GM20431 (cell line): ENCODE data around the gene RHBDF1.

ENCODE experiments used
- in situ Hi-C: fragments of 300-500 bp; cut with MseI, MboI; formaldehyde crosslinking; loops from one replicate; pipeline ENCODE4 v1.15.0; 2020; ENCODE audit warnings: low sequenced_read_pairs; ENCODE audit not compliant: unreplicated experiment

Gene RHBDF1

DNA sequence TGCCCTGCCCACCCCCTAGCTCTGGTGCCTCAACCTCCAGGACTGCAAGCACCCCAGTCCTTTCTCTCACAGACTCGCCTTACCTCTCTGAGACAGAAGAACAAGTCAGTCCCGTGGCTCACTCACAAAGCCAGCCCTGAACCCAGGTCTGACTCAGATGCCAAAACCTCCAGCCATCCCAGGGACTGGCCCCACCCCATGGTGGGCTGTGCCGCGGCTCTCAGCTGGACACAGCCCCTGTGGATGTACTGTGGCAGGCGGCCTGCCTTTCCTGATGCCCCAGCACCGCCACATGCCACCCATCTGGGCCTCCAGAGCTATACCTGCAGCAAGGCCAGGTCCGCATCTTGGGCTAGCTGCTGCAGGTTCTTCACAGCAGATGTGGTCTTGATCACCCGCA is 25.4 kb upstream of the RHBDF1 start:
- in situ Hi-C loops, result no loop called here

DNA sequence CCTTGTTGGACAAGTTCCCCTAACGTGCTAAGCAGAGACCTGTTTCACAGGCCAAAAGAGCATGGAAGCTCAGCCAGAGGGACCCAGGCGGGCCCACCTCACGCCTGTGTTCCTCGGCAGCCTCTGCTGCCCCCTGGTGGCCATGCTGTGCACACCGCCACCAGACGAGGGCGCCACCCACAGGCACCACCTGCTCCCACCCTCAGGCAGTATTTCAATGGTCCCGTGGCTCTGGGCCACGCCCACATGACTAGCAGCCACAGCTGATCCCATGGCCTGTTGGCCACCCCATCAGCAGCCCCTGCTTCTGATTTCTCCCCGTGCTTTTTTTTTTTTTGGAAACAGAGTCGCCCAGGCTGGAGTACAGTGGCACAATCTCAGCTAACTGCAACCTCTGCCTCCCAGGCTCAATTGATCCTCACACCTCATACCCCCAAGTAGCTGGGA is 24.5 kb upstream of the RHBDF1 start:
- in situ Hi-C loops, result no loop called here

DNA sequence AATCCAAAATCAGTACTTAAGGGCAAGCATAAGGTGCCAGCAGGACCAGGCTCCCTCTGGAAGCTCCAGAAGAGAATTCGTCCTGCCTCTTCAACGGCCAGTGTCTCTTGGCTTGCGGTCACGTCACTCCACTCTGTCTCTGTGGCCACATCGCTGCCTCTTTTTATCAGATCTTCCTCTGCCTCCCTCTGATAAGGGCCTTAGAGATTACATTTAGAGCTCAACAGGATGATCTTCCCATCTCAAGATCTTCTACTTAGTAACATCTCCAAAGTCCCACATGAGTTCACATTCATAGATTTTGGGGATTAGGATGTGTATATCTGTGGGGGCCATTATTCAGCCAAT is 22.5 kb upstream of the RHBDF1 start:
- in situ Hi-C loops, result no loop called here

DNA sequence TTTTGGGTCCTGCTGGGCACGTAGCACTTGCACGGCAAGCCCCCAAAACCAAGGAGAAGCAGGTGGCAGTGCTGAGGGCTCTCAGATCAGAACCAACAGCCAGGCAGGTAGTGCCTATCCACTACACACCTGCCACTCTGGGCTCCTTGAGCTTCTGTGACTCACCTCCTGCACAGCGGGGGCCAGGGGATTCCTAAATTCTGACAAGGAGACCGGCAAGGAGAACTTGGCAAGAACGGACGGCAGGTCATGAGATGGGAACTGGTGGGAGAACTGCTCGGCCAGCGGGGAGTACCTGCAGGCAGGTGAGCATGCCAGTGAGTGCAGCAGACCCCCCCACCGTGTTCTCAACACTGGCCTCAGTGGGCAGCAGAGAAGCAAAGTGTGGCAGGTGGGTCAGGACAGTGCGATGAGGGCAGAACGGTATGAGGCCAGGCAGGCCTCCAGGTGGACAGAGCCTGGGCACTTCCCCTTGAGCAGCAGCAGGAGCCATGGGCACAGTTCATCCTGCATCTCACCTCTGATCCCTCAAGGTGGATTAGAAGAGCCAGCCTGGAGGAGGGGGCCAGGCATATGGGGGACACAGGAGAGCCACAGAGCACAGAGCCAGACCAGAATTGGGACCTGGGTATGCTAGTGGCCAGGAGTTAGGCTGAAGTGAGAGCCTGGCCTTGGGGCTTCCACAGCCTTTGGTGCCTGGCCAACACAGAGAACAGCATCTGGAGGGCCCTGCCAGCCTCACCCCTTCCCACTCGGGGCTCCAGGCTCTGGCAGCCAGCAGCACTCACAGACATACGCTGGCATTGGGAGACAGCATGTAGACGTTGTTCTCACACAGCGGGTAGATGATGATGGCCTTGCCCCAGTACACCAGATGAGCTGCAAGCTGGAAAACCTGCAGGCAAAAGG is 20.3 kb upstream of the RHBDF1 start:
- in situ Hi-C loops, result no loop called here

DNA sequence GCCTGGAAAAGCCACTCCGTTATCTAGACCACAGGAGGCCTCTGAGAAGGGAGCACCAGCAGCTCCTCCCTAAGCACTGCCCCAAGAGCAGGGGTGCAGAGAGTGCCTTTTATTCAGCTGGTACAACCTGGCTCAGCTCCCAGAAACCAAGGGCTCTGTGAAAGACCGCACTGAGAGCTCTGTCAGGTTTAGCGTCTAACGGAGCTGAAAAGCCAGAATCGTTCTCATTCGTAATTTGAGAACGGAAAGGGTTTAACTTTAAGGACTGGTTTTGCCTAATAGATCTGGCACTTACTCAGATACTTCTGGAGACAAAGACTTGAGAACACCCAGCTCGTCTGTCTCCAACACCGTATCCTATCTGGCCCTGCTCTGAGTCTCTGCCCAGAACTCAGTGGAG is 19.1 kb upstream of the RHBDF1 start:
- in situ Hi-C loops, result no loop called here

DNA sequence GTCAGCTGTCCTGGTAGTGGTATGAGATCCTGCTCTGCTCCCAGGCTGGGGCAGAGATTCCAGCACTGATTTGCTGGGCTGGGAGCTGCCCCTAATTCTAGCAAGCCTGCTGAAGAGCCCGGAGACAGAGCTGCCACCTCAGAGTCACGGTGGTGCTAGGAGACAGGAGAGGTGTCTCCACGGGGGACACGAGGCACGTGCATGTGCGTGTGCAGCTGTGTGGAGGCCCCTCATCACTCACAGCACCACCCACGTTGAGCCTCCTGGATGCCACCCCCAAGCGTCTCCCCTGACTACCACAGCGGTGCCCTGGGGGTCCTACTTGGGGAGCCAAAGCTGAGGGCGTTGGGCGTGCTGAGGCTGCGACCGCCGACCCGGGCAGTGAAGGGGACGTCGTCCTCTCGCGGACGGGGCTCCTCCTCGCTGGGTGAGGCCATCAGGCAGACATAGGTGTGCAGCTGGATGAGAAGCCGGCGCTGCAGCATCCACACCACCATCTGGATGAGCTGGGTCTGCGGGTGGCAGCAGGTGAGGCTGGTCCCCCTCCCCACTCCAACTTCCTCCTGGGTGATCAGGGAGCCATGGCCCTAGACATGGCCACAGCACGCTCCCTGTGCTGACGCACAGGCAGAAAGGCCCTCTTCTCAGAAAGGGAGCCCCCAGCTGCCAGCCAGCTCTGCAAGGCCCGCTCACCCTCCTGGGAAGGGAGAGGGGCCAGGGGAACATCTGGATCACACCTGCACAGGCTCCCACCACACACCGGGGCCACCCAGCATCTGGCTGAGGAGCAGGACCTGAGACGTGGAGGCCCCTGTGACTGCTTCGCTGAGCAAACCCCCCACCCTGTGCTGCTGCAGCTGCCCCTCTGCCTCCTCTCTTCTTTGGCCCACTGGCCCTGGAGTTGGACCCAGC is 17.2 kb upstream of the RHBDF1 start:
- in situ Hi-C loops, result no loop called here

DNA sequence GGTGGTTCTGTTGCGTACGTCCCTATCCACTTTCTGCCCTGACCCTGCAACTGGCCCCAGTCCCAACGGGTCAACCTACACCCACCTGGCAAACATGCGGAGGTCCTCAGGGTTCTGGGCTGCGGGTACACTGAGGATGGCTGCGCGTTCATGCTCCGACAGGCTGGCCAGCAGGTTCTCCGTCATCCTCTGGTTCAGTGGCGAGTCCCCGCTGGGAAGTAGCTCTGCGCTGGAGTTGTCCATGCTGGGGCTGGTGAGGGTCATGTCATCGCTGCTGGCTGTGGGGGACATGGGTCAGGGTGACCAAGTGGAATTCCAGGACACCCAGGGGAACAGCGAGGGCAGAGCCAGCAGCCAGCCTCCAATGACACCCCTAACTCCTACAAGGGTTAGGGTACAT is 16.2 kb upstream of the RHBDF1 start:
- in situ Hi-C loops, result no loop called here

DNA sequence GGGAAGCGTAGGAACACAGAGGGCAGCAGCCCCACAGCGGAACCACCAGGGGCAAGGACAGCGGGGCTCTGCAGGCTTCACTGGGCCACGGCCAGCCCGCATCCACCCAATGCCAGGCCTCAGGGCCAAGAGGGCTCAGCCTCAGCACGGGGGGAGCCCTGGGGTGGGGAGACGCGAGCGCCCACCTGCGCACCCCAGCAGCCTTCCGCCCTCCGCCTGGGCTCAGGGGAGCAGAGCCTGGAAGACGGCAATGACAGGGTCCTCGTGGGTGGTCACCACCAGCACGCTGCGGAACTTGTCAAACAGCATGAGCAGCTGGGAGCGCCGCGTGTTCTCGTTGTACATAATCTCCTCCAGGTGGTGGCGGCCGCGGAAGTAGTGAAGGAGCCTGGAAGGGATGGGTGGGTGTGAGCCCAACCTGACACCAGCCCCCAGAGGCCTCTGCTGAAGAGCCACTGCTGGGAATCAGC is 14.1 kb upstream of the RHBDF1 start:
- in situ Hi-C loops, result no loop called here

DNA sequence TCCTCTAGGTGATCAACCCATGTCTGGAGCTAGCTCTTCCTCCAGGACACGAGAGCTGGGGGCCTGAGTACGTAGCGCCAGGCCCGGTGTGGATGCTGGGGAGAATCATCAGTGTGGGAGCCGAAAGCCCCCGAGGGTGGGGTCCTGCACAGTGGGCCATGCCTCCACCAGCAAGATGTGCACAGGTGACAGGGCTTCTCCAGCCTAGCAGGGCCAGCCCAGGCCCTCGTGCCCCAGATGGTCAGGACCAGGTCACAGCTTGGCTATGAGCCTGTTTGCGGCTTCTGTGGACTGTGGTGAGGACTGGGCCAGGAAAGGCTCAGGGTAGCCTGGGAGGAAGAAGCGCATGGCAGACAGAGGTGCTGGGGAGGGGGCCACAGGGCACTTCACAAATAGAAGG is 13.4 kb upstream of the RHBDF1 start:
- in situ Hi-C loops, result no loop called here

DNA sequence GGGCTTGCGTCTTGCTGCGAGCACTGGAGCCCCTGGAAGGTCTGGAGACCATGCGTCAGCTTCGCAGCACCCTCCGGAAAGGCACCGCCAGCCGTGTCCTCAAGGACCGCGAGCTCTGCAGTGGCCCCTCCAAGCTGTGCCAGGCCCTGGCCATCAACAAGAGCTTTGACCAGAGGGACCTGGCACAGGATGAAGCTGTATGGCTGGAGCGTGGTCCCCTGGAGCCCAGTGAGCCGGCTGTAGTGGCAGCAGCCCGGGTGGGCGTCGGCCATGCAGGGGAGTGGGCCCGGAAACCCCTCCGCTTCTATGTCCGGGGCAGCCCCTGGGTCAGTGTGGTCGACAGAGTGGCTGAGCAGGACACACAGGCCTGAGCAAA is 13.0 kb upstream of the RHBDF1 start:
- in situ Hi-C loops, result no loop called here

DNA sequence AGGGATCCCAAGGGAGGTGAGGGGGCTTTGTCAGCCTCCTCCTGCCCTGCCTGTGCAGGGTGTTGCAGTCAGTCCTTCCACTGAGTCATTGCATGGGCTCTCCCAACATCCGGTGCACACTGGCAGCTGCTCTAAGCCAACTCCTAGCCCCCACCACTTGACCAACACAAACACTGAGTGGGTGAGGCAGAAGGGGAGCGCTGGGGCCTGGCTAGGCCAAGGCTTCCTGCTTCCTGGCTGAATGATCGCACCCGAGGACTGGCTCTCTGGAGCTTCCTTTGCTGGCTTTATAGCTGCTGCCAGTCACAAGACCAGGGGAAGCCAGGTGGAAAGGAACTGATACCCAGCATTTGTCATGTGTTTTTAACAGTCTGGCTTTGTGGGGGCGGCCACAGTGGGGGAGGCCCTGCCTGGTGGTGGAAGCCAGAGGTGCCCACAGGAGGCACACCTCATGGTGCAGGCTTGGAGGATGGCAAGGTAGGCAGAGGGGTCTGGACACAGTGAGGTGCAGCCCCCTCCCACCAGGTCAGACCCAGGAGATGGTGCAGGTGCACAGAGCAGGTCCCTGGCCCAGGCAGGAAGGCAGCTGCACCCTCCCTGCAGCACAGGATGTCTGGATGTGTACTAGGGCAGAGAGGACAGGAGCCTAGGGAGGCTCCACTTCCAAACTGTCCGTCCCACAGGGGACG is 12.4 kb upstream of the RHBDF1 start:
- in situ Hi-C loops, result no loop called here

DNA sequence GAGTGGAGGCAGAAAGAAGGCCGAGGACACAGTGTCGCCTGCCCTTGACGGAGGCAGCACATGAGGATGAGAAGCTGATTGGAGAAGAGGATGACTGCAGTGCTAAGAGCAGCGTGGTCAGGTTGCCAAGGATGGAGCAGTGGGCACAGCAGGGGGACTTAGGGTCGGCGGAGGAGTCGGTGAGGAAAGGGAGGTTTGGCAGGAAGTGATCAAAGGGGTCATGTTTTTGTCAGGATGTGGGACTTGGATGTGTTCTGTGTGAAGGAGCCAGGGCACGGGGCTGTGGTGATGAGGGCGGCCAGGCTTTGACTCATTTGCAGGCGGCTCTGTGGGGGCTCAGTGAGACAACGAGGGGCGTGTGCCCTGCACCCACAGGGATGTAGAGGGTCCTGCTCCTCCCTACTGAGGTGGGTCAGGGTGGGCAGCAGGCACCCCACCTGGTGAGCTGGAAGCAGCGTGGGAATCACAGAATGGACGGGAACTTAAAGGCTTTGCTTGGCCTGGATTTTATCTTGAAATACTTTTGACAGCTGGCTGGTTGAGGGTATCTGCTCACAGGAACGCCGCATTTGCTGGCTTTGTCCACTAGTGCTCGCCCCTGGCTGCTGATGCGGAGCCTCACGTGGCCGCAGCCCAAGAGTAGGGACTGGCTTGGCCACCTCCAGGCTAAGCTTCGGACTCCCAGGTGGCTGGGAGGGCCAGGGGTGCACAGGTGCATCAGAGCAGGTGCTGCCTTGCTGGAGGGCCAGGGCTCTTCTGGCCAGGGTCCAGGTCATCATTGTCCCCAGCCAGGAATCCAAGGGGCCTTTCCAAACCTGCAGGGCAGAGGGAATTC is 11.6 kb upstream of the RHBDF1 start:
- in situ Hi-C loops, result no loop called here

DNA sequence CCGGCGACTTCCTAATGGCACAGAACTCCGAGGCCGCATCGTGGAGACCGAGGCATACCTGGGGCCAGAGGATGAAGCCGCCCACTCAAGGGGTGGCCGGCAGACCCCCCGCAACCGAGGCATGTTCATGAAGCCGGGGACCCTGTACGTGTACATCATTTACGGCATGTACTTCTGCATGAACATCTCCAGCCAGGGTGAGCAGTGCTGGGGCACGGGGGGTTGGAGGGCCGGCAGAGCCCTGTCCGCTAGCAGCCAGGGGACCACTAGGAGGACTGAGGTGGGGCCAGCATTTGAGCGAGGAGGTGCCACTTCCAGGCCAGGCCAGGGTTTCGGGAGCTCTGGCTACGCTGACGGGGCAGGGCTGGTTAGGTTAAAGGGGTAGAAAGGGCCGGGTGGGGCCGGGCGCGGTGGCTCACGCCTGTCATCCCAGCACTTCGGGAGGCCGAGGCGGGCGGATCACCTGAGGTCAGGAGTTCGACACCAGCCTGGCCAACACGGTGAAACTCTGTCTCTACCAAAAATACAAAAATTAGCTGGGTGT is 10.7 kb upstream of the RHBDF1 start:
- in situ Hi-C loops, result no loop called here

DNA sequence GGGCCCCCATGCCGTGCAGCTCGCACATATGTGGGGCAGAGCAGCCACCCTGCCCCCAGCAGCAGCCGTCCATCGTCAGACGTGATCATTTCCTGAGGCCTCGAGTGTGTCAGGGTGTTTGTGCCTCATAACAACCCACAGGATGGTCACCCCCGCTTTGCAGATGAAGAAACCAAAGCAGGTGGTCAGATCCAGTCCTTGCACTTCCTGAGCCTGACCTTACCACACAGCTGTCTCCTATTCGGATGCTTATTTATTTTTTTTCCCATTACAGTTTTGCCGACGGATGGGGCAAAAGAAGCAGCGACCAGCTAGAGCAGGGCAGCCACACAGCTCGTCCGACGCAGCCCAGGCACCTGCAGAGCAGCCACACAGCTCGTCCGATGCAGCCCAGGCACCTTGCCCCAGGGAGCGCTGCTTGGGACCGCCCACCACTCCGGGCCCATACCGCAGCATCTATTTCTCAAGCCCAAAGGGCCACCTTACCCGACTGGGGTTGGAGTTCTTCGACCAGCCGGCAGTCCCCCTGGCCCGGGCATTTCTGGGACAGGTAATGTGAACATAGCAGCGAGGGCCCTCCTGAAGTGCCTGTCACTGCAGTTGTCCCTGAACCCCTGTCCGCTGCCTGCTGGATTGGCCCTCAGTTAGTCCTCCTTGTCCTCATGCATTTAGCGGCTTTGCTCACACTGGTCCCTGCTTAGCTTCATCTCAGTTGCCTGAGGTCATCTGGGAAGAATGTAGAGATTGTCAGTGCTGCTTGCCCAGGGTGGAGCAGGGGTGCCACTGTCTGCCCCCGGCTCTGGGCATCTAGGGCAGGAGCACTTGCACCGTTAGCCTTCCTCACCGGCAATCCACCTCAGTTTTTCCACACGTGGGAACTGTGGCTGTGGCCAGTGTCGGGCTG is 7.0 kb upstream of the RHBDF1 start:
- in situ Hi-C loops, result no loop called here

DNA sequence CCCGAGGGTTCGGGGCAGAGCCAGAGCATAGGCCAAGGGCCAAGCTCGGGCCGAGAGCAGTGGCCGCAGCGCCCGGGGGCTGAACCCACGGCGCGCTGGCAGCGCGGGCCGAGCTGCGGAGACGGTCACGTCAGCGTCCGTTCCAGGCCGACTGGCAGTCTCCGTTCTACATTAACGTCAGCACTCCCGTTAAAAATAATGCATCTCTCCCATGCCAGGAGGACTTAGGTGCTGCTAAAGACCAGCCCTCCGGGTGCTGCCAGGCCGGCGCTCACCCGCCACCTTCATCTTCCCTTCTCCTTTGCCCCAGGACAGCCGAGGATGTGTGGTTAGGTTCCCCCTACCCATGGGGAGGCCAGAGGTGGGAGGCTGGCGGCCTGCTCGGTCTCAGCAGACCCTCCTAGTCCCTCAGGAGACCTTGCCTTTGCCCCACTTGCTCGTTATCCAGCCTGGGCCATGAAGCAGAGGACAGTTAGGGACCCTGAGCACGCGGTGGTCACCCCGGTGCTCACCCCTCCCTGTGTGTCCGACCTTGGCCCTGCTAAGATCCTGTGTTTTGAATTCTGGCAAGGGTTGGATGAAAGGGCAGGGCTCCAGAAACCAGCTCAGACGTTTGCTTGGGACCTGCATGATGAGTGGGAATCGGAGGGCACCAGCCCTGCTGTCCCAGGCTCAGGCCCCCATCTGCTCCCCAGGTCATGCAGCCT is 6.2 kb upstream of the RHBDF1 start:
- in situ Hi-C loops, result no loop called here

DNA sequence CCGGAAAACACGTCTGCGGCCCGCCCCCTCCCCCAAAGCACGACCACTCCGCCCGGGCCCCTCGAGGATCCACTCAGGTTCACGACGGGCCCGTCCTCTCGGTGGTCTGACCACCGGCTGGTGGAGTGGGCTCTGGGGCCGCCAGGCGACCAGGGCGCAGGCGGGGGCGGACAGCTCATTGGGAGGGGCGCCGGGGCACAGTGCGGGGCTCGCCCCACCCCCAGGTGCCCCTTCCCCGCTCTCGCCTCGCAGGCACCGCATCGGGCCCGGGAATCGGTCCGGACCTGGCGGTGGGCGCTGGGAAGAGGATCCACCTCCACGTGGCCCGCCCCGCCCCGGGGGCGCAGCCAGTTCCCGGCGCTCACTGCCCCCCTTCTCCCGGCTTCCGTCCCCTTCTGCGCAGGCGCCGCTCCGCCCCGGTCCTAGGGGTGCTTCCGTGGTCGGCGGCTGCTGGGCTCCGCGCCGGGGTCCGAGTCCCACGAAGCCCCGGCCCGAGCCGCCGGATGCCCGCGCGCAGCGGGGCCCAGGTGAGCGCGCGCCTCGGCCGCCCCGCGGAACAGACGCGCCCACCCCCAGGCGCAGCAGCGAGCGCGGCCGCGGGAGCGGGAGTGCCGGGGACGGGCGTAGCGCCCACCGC is 5.5 kb upstream of the RHBDF1 start, which contains the start of gene MPG:
Gene MPG, plus strand, starts transcription at position 419 of the 637 bp plus-strand sequence. Its CDS starts 85 bp downstream, at position 504.
- in situ Hi-C loops, result no loop called here

DNA sequence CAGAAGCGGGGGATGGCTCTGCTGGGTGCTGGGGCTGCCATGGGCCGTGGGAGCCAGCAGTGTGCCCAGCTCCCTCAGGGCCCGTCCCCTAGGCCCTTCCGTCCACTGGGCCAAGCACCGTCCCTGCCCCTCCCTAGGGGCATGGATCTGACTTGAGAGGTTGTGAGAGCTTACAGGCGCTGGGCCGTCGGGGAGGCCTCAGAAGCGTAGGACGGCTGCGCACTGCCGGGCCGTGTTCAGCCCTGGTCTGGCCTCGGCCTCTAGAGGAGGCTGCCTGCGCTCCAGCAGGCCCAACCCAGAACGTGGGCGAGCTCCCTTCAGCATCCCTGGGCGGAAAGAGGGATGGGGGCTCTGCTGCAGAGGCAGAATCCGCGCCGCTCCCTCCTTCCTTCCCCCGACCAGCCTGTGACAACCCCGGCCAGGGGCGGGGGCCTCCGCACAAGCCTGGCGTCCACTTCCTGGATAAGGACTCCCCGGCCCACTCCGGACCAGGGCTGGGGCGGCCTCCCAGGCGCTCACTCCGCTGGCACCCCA is 4.9 kb upstream of the RHBDF1 start:
- in situ Hi-C loops, result no loop called here
